Measurements from ENCODE around the gene ELAVL1.

GRCh38 chr19:7997809-7998480, 7.5 kb downstream of the ELAVL1 start:
- TF ChIP-seq CTCF (IDR thresholded peaks at IDR 0.05) (no peak), POLR2A (IDR thresholded peaks at IDR 0.05) (no peak)
